ENCODE measurements around the gene ADD3.

DNA sequence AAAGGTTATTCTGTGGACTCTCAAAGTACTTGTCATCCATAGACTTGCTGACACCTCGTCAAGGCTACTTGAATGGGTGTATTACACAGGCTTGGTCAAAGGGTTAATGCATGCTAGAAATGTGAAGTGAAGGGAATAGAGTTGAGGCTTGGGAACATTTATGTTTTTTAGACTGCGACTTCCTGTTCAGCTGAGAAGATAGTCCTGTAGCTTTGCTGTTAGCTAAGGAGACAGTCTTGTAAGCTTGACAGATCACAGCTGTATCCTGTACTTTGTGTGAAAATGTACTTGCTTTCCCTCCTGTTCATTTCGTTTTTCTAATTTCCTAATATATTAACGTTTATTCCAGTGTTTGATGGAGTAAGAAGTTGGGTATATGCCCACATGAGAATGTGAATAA lies 52.1 kb downstream of the ADD3 start:
- TF ChIP-seq CTCF (IDR thresholded peaks at IDR 0.05): no peak
- no peak for TF ChIP-seq POLR2A (IDR thresholded peaks at IDR 0.05)

All from right lobe of liver (tissue), 4 donors.